Uterus (tissue), 4 donors: ENCODE data around the gene AGBL1. TPM values are rescaled to one million over a fixed set of nuclear protein-coding genes. Genes with fewer than 3 reads are reported as not detected.

Experiments used
- DNase-seq, 2 donors: peaks; one replicate each; pipeline ENCODE4 v3.0.0-alpha.2; 2019 to 2020
- H3K27ac ChIP-seq, 2 donors: fragments of 200-600 bp; sonication (generic); 1 replicate in 1 of 2; 2 replicates in 1 of 2; pipeline ENCODE4 v1.5.1; 2016 to 2018
- H3K27me3 ChIP-seq, 2 donors: fragments of 200-600 bp; sonication (generic); one replicate each; pipeline ENCODE4 v1.5.1; 2018 to 2019; ENCODE audit warnings: control low read depth in 1 of 2
- H3K36me3 ChIP-seq, 2 donors: fragments of 200-600 bp; sonication (generic); one replicate each; pipeline ENCODE4 v1.5.1; 2019; ENCODE audit warnings: control low read depth in 1 of 2
- H3K4me1 ChIP-seq, 2 donors: fragments of 200-600 bp; sonication (generic); one replicate each; pipeline ENCODE4 v1.5.1; 2018 to 2019; ENCODE audit warnings: control low read depth in 1 of 2
- H3K4me3 ChIP-seq, 2 donors: fragments of 200-600 bp; sonication (generic); 1 replicate in 1 of 2; 2 replicates in 1 of 2; pipeline ENCODE4 v1.5.1; 2018 to 2019; ENCODE audit warnings: mild to moderate bottlenecking in 1 of 2
- H3K9me3 ChIP-seq, 2 donors: fragments of 200-600 bp; sonication (generic); one replicate each; pipeline ENCODE4 v1.5.1; 2019; ENCODE audit warnings: control low read depth in 1 of 2
- POLR2A ChIP-seq, 2 donors: fragments of 450-650 bp; IDR thresholded peaks; one replicate each; pipeline ENCODE4 v1.6.1; 2016; ENCODE audit warnings: antibody characterized with exemption in 2 of 2, mild to moderate bottlenecking in 1 of 2, moderate library complexity in 1 of 2
- intact Hi-C: fragments of 100-400 bp; cut with DNase I; formaldehyde crosslinking; loops from one replicate; pipeline ENCODE4 v1.15.1; 2023; ENCODE audit warnings: low total_unique reads
- total RNA-seq, 4 donors: library from RNA; depleted of rRNA in 3 of 4; stranded (reverse); fragments of >200 nt in 3 of 4; gene quantifications; one replicate each; pipeline versions ENCODE4 v1.1.0 to v1.2.4, GENCODE V29; 2014 to 2023
- TF ChIP-seq, protein P1 (sequence below), 4 experiments: fragments of 200-600 bp in 2 of 4; fragments of 450-650 bp in 2 of 4; sonication (generic) in 2 of 4; IDR thresholded peaks; one replicate each; pipeline ENCODE4 v1.5.1; 2016 to 2019; ENCODE audit warnings: antibody characterized with exemption in 4 of 4, mild to moderate bottlenecking in 2 of 4, moderate library complexity in 1 of 4
- donor health status: DM: yes; HTN: yes; CAD: no.

Gene AGBL1
- total RNA-seq, 4 donors from 2014 or later = 0.07 TPM; not detected in 3

DNA sequence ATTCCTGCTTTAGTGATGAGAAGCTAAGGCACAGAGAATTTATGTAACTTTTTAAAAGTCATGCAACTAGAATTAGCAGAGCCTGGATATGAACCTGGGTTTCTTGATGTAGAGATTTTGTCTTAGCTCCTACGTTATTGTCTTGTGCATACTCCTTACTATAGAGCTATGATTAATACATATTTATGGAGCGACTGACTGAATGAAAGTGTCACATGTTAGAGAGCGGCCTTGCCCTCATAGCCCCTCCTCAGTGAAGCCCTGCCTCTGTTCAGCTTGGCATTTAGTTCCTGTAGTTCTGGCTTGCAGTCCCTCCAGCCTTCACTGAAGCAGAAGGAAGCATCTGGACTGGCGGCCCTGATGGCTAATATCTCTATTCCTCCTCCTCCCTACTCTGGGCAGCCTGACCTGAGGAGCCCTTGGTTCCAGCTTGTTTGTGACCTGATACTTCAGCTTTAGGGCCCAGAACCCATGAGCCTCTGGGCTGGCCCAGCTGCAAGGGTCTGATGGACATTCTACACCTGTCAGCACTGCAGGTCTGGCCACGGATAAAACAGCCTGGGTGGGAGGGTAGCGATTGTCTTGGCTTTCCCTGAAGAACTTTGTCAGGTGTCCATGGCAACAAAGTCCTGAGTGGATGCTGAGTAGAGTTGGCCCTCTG lies 13.4 kb upstream of the AGBL1 start:
- no peaks in the 10 kb centered on the region for H3K36me3 ChIP-seq
- no peak for DNase-seq
- TF ChIP-seq, protein P1, sequence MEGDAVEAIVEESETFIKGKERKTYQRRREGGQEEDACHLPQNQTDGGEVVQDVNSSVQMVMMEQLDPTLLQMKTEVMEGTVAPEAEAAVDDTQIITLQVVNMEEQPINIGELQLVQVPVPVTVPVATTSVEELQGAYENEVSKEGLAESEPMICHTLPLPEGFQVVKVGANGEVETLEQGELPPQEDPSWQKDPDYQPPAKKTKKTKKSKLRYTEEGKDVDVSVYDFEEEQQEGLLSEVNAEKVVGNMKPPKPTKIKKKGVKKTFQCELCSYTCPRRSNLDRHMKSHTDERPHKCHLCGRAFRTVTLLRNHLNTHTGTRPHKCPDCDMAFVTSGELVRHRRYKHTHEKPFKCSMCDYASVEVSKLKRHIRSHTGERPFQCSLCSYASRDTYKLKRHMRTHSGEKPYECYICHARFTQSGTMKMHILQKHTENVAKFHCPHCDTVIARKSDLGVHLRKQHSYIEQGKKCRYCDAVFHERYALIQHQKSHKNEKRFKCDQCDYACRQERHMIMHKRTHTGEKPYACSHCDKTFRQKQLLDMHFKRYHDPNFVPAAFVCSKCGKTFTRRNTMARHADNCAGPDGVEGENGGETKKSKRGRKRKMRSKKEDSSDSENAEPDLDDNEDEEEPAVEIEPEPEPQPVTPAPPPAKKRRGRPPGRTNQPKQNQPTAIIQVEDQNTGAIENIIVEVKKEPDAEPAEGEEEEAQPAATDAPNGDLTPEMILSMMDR (IDR thresholded peaks at IDR 0.05) = no peak
- no peak for TF ChIP-seq POLR2A (IDR thresholded peaks at IDR 0.05)
- H3K4me3 ChIP-seq = no peak overlapping the region
- no peaks in the 10 kb centered on the region for H3K27me3 ChIP-seq
- H3K4me1 ChIP-seq = no peaks in the 10 kb centered on the region
- intact Hi-C loops = no loop called here
- no peak overlapping the region for H3K27ac ChIP-seq
- no peaks in the 10 kb centered on the region for H3K9me3 ChIP-seq

DNA sequence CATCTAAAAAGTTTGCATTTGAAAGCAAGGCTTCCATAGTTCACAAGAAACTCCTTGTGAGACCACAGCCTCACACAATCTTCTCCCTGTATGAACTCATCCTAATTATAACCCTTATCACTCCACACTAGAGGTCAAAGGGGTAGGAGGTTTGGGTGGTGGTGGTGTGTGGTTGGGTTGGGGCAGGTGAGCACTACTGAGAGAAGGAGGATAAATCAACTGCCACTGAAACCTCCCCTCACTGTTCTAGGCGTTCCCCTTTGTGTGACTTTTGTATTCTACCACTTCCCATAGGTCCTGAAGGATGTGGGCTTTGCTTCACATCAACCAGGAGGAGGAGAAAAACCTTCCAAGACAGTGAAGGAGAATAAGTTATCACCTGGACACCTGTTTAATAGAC lies 6.4 kb upstream of the AGBL1 start:
- no peaks in the 10 kb centered on the region for H3K27me3 ChIP-seq
- TF ChIP-seq, protein P1 (IDR thresholded peaks at IDR 0.05) = no peak
- TF ChIP-seq POLR2A (IDR thresholded peaks at IDR 0.05) = no peak
- H3K36me3 ChIP-seq = no peaks in the 10 kb centered on the region
- H3K9me3 ChIP-seq = no peaks in the 10 kb centered on the region
- no peaks in the 10 kb centered on the region for H3K4me1 ChIP-seq
- H3K27ac ChIP-seq = no peak overlapping the region
- intact Hi-C loops = no loop called here
- H3K4me3 ChIP-seq = no peak overlapping the region
- DNase-seq = no peak

DNA sequence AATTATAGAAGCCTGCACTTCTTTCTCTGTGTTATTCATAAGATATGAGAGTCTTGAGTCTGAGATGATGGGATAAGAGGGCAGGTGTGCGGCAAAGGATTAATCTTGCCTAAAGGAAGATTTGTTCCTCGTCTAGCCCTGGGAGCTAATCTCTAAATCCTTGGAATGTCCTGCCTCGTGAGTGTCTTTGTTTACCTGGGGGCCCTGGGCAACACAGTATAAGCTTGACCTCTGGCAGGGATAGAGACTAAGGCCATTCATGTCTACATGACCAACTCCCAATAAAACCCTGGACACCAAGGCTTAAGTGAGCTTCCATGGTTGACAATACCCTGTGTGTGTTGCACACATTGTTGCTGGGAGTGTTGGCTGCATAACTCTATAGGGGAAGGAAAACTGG lies 3.2 kb upstream of the AGBL1 start:
- Histone ChIP-seq H3K4me1 (no peaks in the 10 kb centered on the region), H3K9me3 (no peaks in the 10 kb centered on the region), H3K4me3 (no peak overlapping the region), H3K27ac (no peak overlapping the region), H3K36me3 (no peaks in the 10 kb centered on the region), H3K27me3 (no peaks in the 10 kb centered on the region)
- DNase-seq = no peak
- no peak for TF ChIP-seq POLR2A (IDR thresholded peaks at IDR 0.05)
- TF ChIP-seq, protein P1 (IDR thresholded peaks at IDR 0.05) = no peak
- intact Hi-C loops = no loop called here

DNA sequence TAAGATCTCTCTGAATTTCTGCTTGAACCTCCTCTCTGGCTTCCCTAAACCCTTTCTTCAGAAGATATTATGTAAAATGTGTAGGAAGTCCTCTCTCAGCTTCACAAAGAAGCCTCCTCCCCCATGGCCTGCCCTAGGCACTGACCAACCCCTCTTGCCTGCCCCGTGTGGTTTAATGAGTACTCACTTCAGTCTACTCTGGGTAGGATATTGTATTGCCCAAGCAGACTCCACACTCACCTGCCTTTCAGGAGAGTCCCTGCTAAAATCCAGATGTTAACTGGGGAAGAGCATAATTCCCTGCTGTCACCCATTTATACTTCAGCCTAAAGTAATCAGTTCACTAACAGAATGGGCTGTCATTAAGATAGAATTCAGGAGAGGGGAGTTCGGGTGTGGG lies 2.6 kb upstream of the AGBL1 start:
- no peaks in the 10 kb centered on the region for H3K9me3 ChIP-seq
- DNase-seq = no peak
- H3K4me1 ChIP-seq = no peaks in the 10 kb centered on the region
- no peak overlapping the region for H3K4me3 ChIP-seq
- H3K36me3 ChIP-seq = no peaks in the 10 kb centered on the region
- TF ChIP-seq, protein P1 (IDR thresholded peaks at IDR 0.05) = no peak
- no peak for TF ChIP-seq POLR2A (IDR thresholded peaks at IDR 0.05)
- no peaks in the 10 kb centered on the region for H3K27me3 ChIP-seq
- intact Hi-C loops = no loop called here
- H3K27ac ChIP-seq = no peak overlapping the region

DNA sequence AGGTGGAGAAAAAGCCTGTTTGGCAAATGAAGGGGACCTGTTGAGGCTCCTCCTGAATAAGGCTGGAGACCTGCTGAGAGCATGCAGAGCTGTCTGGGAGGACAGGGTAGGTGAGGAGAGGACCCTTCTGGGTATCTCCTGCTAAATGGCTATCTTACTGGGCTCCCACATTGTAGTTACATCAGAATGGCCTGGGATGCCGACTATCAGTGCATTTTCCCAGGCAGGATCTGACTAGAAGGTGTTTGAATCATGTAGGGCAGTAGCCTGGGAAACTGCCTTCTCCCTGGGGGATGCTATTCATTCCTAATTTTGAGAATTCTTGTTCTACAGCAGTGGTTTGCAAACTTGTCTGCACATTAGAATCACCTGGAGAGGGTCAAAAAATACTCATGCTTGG lies 631 bp downstream of the AGBL1 start:
- H3K4me1 ChIP-seq = no peaks in the 10 kb centered on the region
- no peaks in the 10 kb centered on the region for H3K27me3 ChIP-seq
- no peaks in the 10 kb centered on the region for H3K36me3 ChIP-seq
- no peak overlapping the region for H3K27ac ChIP-seq
- no peak overlapping the region for H3K4me3 ChIP-seq
- no peak for TF ChIP-seq POLR2A (IDR thresholded peaks at IDR 0.05)
- TF ChIP-seq, protein P1 (IDR thresholded peaks at IDR 0.05) = no peak
- intact Hi-C loops = no loop called here
- no peaks in the 10 kb centered on the region for H3K9me3 ChIP-seq
- no peak for DNase-seq
